COLO829 (cell line): ENCODE data around the gene SAMD14.

Experiments used
- DNase-seq: peaks from one replicate; pipeline ENCODE4 v3.0.0; 2012; ENCODE audit warnings: low spot score

Gene SAMD14

GRCh38 chr17:50129728-50130558 lies at the start of gene SAMD14:
TSS of gene SAMD14 (minus strand) at chr17:50130160. CDS start at chr17:50124959, 5,201 bp downstream.
- no peak for DNase-seq

GRCh38 chr17:50177983-50178834 lies 48.2 kb upstream of the SAMD14 start:
- peak; percentile 77 for DNase-seq

- DNase-seq = no peak
Observed at GRCh38 chr17:50177476-50177875, 47.5 kb upstream of the SAMD14 start.

- DNase-seq = no peak
Observed at GRCh38 chr17:50176559-50177357, 46.8 kb upstream of the SAMD14 start.

GRCh38 chr17:50175035-50175807 lies 45.3 kb upstream of the SAMD14 start:
- DNase-seq = no peak

- DNase-seq = no peak
Observed at GRCh38 chr17:50174444-50174843, 44.5 kb upstream of the SAMD14 start.

GRCh38 chr17:50173335-50173941 lies 43.5 kb upstream of the SAMD14 start:
- no peak for DNase-seq

- DNase-seq = no peak
Observed at GRCh38 chr17:50172936-50173334, 43.0 kb upstream of the SAMD14 start.

- no peak for DNase-seq
Observed at GRCh38 chr17:50172130-50172529, 42.2 kb upstream of the SAMD14 start.

- no peak for DNase-seq
Observed at GRCh38 chr17:50171371-50172071, 41.6 kb upstream of the SAMD14 start.

GRCh38 chr17:50170662-50171370 lies 40.9 kb upstream of the SAMD14 start:
- no peak for DNase-seq

GRCh38 chr17:50169881-50170459 lies 40.0 kb upstream of the SAMD14 start:
- DNase-seq = no peak

GRCh38 chr17:50169121-50169764 lies 39.3 kb upstream of the SAMD14 start:
- no peak for DNase-seq

GRCh38 chr17:50168319-50168718 lies 38.4 kb upstream of the SAMD14 start:
- no peak for DNase-seq

GRCh38 chr17:50167371-50167770 lies 37.4 kb upstream of the SAMD14 start:
- DNase-seq = no peak

GRCh38 chr17:50166518-50167181 lies 36.7 kb upstream of the SAMD14 start:
- no peak for DNase-seq

GRCh38 chr17:50165867-50166517 lies 36.0 kb upstream of the SAMD14 start, which contains the start of gene SGCA:
TSS of gene SGCA (plus strand) at chr17:50166005. CDS start at chr17:50166041, 36 bp downstream.
- no peak for DNase-seq

GRCh38 chr17:50165466-50165865 lies 35.5 kb upstream of the SAMD14 start:
- DNase-seq = no peak
